CD4-positive, alpha-beta memory T cell (primary cell): ENCODE results near the gene ORAI2. TPM values are rescaled to one million over a fixed set of nuclear protein-coding genes. Genes with fewer than 3 reads are reported as not detected.
A peak's percentile ranks its signal among the peaks of the same experiment; 100 is the strongest.
"Not testable (repeated sequence)": the region's sequence is repeated elsewhere in the genome, so short reads cannot be mapped to it uniquely, and the experiment has no call there.

Source experiments
- CTCF ChIA-PET: fragments of 350-600 bp; sonication (Branson Sonifier 250); formaldehyde crosslinking; loops from one replicate; lab custom pipeline; 2021; ENCODE audit warnings: inconsistent platforms; ENCODE audit not compliant: partially characterized antibody; lab: Charles Lee
- POLR2A ChIA-PET: fragments of 350-600 bp; sonication (Branson Sonifier 250); formaldehyde crosslinking; loops from one replicate; lab custom pipeline; 2021; ENCODE audit not compliant: partially characterized antibody; lab: Charles Lee
- DNase-seq, 5 donors: peaks; one replicate each; pipeline versions ENCODE4 v3.0.0 to v3.0.0-alpha.2; 2020 to 2022; ENCODE audit warnings: mixed read lengths in 1 of 5
- H3K27ac ChIP-seq: one replicate; pipeline ENCODE4 v1.7.0; 2013; ENCODE audit warnings: low read depth, low read length
- H3K27me3 ChIP-seq: 2 replicates; pipeline ENCODE4 v1.7.0; 2013; ENCODE audit warnings: mild to moderate bottlenecking, low read length, moderate library complexity; ENCODE audit not compliant: insufficient read depth
- H3K36me3 ChIP-seq: 2 replicates; pipeline ENCODE4 v1.7.0; 2013; ENCODE audit warnings: mild to moderate bottlenecking, low read length, moderate library complexity; ENCODE audit not compliant: insufficient read depth
- H3K4me1 ChIP-seq: 2 replicates; pipeline ENCODE4 v1.7.0; 2013; ENCODE audit warnings: mild to moderate bottlenecking, low read length, moderate library complexity; ENCODE audit not compliant: insufficient read depth
- H3K4me3 ChIP-seq, 2 donors: one replicate each; pipeline ENCODE4 v1.7.0; 2013; ENCODE audit warnings: low read length in 2 of 2, mild to moderate bottlenecking in 1 of 2
- H3K9me3 ChIP-seq, 2 donors: one replicate each; pipeline ENCODE4 v1.7.0; 2013; ENCODE audit warnings: low read length in 2 of 2, control low read depth in 1 of 2; ENCODE audit not compliant: control insufficient read depth in 1 of 2
- H3K27ac Mint-ChIP-seq, 7 donors: one replicate each; pipeline ENCODE4 v1.8.0; 2020 to 2021; ENCODE audit warnings: mixed read lengths in 7 of 7, mild to moderate bottlenecking in 6 of 7, inconsistent platforms in 3 of 7, moderate library complexity in 3 of 7
- H3K27me3 Mint-ChIP-seq, 2 donors: one replicate each; pipeline ENCODE4 v1.8.0; 2020 to 2021; ENCODE audit warnings: mixed read lengths in 2 of 2
- H3K36me3 Mint-ChIP-seq, 2 donors: one replicate each; pipeline ENCODE4 v1.8.0; 2020 to 2021; ENCODE audit warnings: mixed read lengths in 2 of 2, inconsistent platforms in 1 of 2, mild to moderate bottlenecking in 1 of 2
- H3K4me1 Mint-ChIP-seq, 4 donors: one replicate each; pipeline ENCODE4 v1.8.0; 2020 to 2021; ENCODE audit warnings: mixed read lengths in 4 of 4, mild to moderate bottlenecking in 1 of 4
- H3K4me3 Mint-ChIP-seq, 8 donors: one replicate each; pipeline ENCODE4 v1.8.0; 2020 to 2021; ENCODE audit warnings: mixed read lengths in 8 of 8, mild to moderate bottlenecking in 7 of 8, moderate library complexity in 6 of 8, inconsistent platforms in 3 of 8
- H3K9me3 Mint-ChIP-seq, 8 donors: one replicate each; pipeline ENCODE4 v1.8.0; 2020 to 2021; ENCODE audit warnings: mixed read lengths in 8 of 8, mild to moderate bottlenecking in 5 of 8, inconsistent platforms in 3 of 8, moderate library complexity in 1 of 8
- intact Hi-C: fragments of 100-400 bp; cut with micrococcal nuclease; formaldehyde crosslinking; loops from one replicate; pipeline ENCODE4 v1.15.1; 2023
- microRNA-seq: library from miRNA; unstranded; fragments of <30 nt; microRNA quantifications from one replicate; pipeline ENCODE4 v1.2.0, GENCODE V29; 2021; ENCODE audit warnings: borderline replicate concordance, borderline number of aligned reads, borderline microRNAs expressed, mixed read lengths
- polyA plus RNA-seq, 2 donors: library from polyadenylated mRNA; unstranded; fragments of 300-500 nt; fragmentation: Illumina TruSeq; gene quantifications; one replicate each; pipeline ENCODE4 v1.2.3, GENCODE V29; 2021
- total RNA-seq, 2 experiments: library from RNA; stranded (reverse); gene quantifications; one replicate each; pipeline ENCODE4 v1.2.3, GENCODE V29; 2021

Gene ORAI2
- total and polyA plus RNA-seq, 4 experiments from 2014 or later = 29.0 to 53.3 (median 37.2) TPM

- H3K9me3 ChIP-seq, H3K4me1 ChIP-seq, H3K27ac ChIP-seq, H3K27me3 Mint-ChIP-seq, CTCF ChIA-PET, H3K4me3 Mint-ChIP-seq, H3K27me3 ChIP-seq, H3K36me3 Mint-ChIP-seq, DNase-seq, intact Hi-C loops, H3K4me1 Mint-ChIP-seq, POLR2A ChIA-PET, H3K36me3 ChIP-seq, H3K4me3 ChIP-seq, H3K9me3 Mint-ChIP-seq, H3K27ac Mint-ChIP-seq: not testable (repeated sequence)
These were observed 72.2 kb downstream of the ORAI2 start for GRCh38 chr7:102505298-102506185.

Small RNA genes lying within 50 kb of the gene (microRNA-seq; reads per million reads assigned to microRNA genes)
- gene MIR4467 (not detected), gene MIR5090 (3.1 reads per million, percentile 13 among the genes with 10 or more reads in this experiment), gene MIR548O (not detected)

Other genes with a start within 250 kb of the ORAI2 start
- 1 to 10 TPM in 1 of 2 experiments, under 1 TPM in 1; 0.79 to 1.2 TPM for gene SH2B2, start 146.7 kb upstream of the ORAI2 start, total RNA-seq
- gene SH2B2, start 146.7 kb upstream of the ORAI2 start, polyA plus RNA-seq = under 1 TPM in 1 of 2 donors, not detected in 1; 0.69 TPM
- not detected for gene SPDYE6, start 77.1 kb upstream of the ORAI2 start, total RNA-seq
- gene SPDYE6, start 77.1 kb upstream of the ORAI2 start, polyA plus RNA-seq = under 1 TPM; 0.14 to 0.73 TPM
- 10 to 100 TPM; 43.2 to 47.6 TPM for gene PRKRIP1, start 37.2 kb upstream of the ORAI2 start, total RNA-seq
- 10 to 100 TPM in 1 of 2 donors, 1 to 10 TPM in 1; 9.7 to 21.7 TPM for gene PRKRIP1, start 37.2 kb upstream of the ORAI2 start, polyA plus RNA-seq
- 10 to 100 TPM; 11.8 to 11.9 TPM for gene ALKBH4, start 31.3 kb downstream of the ORAI2 start, total RNA-seq
- 10 to 100 TPM; 15.7 to 16.6 TPM for gene ALKBH4, start 31.3 kb downstream of the ORAI2 start, polyA plus RNA-seq
- gene LRWD1, start 31.4 kb downstream of the ORAI2 start, total RNA-seq = 10 to 100 TPM; 26.0 to 28.5 TPM
- 10 to 100 TPM; 12.9 to 15.2 TPM for gene LRWD1, start 31.4 kb downstream of the ORAI2 start, polyA plus RNA-seq
- gene POLR2J, start 45.3 kb downstream of the ORAI2 start, total RNA-seq = 10 to 100 TPM; 35.8 to 38.2 TPM
- 100 to 1,000 TPM; 122 to 126 TPM for gene POLR2J, start 45.3 kb downstream of the ORAI2 start, polyA plus RNA-seq
- gene RASA4B, start 84.2 kb downstream of the ORAI2 start, total RNA-seq = 10 to 100 TPM; 15.2 to 15.8 TPM
- 10 to 100 TPM in 1 of 2 donors, 1 to 10 TPM in 1; 5.0 to 11.5 TPM for gene RASA4B, start 84.2 kb downstream of the ORAI2 start, polyA plus RNA-seq
- gene UPK3BL2, start 110.1 kb downstream of the ORAI2 start, total RNA-seq = 10 to 100 TPM; 46.0 to 51.1 TPM
- gene UPK3BL2, start 110.1 kb downstream of the ORAI2 start, polyA plus RNA-seq = 1 to 10 TPM in 1 of 2 donors, under 1 TPM in 1; 0.94 to 5.5 TPM
- under 1 TPM; 0.20 to 0.28 TPM for gene SPDYE2, start 117.7 kb downstream of the ORAI2 start, total RNA-seq
- 1 to 10 TPM in 1 of 2 donors, not detected in 1; 1.7 TPM for gene SPDYE2, start 117.7 kb downstream of the ORAI2 start, polyA plus RNA-seq
- gene POLR2J3, start 139.0 kb downstream of the ORAI2 start, total RNA-seq = 100 to 1,000 TPM in 1 of 2 experiments, 10 to 100 TPM in 1; 94.1 to 119 TPM
- gene POLR2J3, start 139.0 kb downstream of the ORAI2 start, polyA plus RNA-seq = 10 to 100 TPM; 21.0 to 58.9 TPM
- gene RASA4, start 183.2 kb downstream of the ORAI2 start, total RNA-seq = 10 to 100 TPM; 37.8 to 43.3 TPM
- 10 to 100 TPM in 1 of 2 donors, 1 to 10 TPM in 1; 7.7 to 24.3 TPM for gene RASA4, start 183.2 kb downstream of the ORAI2 start, polyA plus RNA-seq
- gene UPK3BL1, start 209.2 kb downstream of the ORAI2 start, total RNA-seq = 10 to 100 TPM; 43.3 to 46.3 TPM
- gene UPK3BL1, start 209.2 kb downstream of the ORAI2 start, polyA plus RNA-seq = 10 to 100 TPM; 20.1 to 26.8 TPM
- gene SPDYE2B, start 216.7 kb downstream of the ORAI2 start, total RNA-seq = not detected
- not detected for gene SPDYE2B, start 216.7 kb downstream of the ORAI2 start, polyA plus RNA-seq
- gene POLR2J2, start 238.1 kb downstream of the ORAI2 start, total RNA-seq = 10 to 100 TPM; 21.8 to 27.7 TPM
- gene POLR2J2, start 238.1 kb downstream of the ORAI2 start, polyA plus RNA-seq = 1 to 10 TPM; 1.6 to 7.9 TPM